Mammary epithelial cell (primary cell): ENCODE results near the gene TPRKB.

ENCODE experiments used
- CTCF ChIP-seq, 2 donors: IDR thresholded peaks in 1 of 2; conservative IDR thresholded peaks in 1 of 2; 2 replicates each; pipeline ENCODE4 v1.5.1; 2011 to 2012; ENCODE audit warnings: inconsistent platforms in 2 of 2, low read length in 2 of 2, mild to moderate bottlenecking in 2 of 2, control low read depth in 1 of 2, low read depth in 1 of 2; ENCODE audit not compliant: insufficient read depth in 1 of 2; ENCODE audit errors: extremely low read depth in 1 of 2
- EZH2 ChIP-seq: IDR thresholded peaks from 2 replicates; pipeline ENCODE4 v1.6.1; 2012; ENCODE audit warnings: low read length, inconsistent platforms, borderline replicate concordance

- no peak for TF ChIP-seq EZH2
- TF ChIP-seq CTCF (conservative IDR thresholded peaks at IDR 0.05 in 1 of 2, IDR thresholded peaks at IDR 0.05 in 1 of 2; ENCODE audit: extremely low read depth in 1 of 2, insufficient read depth in 1 of 2, low read depth in 1 of 2, low read length in 2 of 2): no peak
Observed at GRCh38 chr2:73766349-73766748, 29.2 kb upstream of the TPRKB start.
